ENCODE data around the gene COMP. TPM values are rescaled to one million over a fixed set of nuclear protein-coding genes. Genes with fewer than 3 reads are reported as not detected.

The COMP gene
- total RNA-seq, 1 donor from 2014 or later, result not detected

- ATAC-seq (ENCODE audit: poor library complexity) (no peak), DNase-seq (no peak)
- intact Hi-C loops (cut with DNase I), result no loop called here
Measured at GRCh38 chr19:18788529-18789421, 2.3 kb downstream of the COMP start.

DNA sequence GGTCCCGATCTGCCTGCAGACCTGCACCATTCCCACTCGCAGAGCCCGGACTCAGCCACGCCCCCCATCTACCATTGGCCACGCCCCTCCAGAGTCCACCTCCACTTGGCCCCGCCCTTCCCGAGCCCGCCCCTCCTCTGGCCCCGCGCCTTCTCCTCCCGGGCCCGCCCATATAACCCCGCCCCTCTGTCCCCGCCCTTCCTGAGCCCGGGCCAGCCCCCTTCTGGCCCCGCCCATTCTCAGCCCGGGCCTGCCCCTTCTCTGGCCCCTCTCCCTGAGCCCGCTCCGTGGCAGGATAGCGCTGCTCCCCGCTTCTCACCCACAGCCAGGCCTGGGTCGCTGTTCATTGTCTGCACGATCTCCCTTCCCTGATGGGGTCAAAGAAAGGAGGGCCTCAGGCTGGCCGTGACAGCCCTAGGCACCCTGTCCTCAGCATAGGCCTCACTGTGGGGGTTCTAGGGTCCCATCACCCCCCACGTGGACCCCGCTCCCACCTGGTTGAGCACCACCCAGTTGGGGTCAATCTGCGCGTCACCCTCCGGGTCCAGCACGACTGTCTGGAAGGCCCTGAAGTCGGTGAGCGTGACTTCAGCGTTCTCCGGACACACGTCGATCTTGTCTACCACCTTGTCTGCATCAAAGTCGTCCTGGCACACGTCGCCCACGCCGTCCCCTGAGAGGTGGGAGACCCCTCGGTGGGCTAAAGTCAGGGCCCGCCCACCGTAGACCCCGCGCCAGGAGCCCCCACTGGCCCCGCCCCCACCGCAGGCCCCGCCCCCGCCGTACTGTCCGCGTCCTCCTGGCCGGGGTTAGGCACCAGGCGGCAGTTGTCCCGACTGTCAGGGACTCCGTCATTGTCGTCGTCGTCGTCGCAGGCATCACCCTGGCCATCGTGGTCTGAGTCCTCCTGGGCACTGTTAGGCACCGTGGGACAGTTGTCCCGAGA lies 5.7 kb downstream of the COMP start:
- ATAC-seq (ENCODE audit: poor library complexity), result peak; percentile 69
- DNase-seq, result peak; percentile 86
- intact Hi-C loops (cut with DNase I), result no loop called here

DNA sequence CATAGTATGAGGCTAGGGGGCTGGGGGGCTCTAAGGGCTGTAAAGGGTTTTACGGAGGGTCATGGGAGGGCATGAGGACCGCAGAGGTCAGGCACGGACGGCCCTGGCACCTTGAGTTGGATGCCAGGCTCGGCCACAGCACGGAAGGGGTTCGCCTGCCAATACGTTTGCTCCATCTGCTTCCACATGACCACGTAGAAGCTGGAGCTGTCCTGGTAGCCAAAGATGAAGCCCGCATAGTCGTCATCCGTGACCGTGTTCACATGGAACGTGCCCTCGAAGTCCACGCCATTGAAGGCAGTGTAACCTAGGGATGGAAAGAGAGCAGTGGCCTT lies 6.4 kb downstream of the COMP start:
- ATAC-seq (ENCODE audit: poor library complexity) (no peak), DNase-seq (no peak)
- intact Hi-C loops (cut with DNase I), result no loop called here

- ATAC-seq (ENCODE audit: poor library complexity), result no peak
- no peak for DNase-seq
- intact Hi-C loops (cut with DNase I), result no loop called here
Measured at GRCh38 chr19:18783958-18784785, 6.9 kb downstream of the COMP start.

DNA sequence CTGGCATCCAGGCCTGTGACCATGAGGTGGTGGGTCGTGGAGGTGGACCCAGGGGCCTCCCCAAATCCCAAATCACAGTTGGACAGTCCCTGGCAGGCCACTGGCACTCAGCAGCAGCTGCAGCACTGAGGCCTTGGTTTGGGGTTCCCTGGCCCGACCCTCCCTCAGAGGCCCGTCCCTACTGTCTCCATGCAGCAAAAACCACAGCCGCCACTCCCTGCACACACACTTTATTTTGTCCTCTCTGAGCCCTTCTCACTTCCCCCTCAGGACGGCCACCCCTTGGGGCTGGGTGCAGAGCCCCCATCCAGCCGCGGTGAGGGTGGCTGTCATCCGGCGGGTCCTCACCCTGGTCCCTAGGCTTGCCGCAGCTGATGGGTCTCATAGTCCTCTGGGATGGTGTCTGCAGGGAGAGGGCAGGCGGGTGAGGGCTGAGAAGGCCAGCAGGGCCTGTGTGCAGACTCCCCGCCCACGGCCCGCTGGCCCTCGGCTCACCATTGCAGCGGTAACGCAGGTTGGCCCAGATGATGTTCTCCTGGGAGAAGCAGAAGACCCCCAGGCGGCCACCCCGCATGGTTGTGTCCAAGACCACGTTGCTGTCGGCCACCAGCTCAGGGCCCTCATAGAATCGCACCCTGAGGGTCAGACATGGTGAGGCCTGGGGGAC lies 8.4 kb downstream of the COMP start:
- intact Hi-C loops (cut with DNase I), result no loop called here
- ATAC-seq (ENCODE audit: poor library complexity), result no peak
- DNase-seq, result no peak

GRCh38 chr19:18781885-18782527 lies 9.1 kb downstream of the COMP start:
- intact Hi-C loops (cut with DNase I), result no loop called here
- ATAC-seq (ENCODE audit: poor library complexity) (no peak), DNase-seq (no peak)

- DNase-seq, result no peak
- intact Hi-C loops (cut with DNase I), result no loop called here
Measured at GRCh38 chr19:18781047-18781600, 10.0 kb downstream of the COMP start.

DNA sequence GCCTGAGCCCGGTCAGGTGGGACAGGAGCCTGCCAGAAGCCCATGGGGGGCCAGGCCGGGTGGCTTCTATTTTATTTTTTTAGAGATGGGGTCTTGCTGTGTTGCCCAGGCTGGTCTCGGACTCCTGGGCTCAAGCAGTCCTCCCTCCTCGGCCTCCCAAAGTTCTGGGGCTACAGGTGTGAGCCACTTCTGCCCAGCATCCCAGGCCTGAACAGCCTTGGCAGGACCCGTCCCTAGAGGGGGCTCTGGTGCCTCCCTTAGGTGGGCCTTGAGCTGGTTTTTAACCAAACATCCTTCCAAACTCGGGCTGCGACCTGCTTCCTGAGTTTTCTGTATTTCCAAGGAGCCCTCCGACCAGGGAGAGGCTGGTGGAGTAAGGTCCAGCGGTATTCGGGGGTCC lies 10.5 kb downstream of the COMP start:
- ATAC-seq (ENCODE audit: poor library complexity), result no peak
- intact Hi-C loops (cut with DNase I), result no loop called here
- DNase-seq, result no peak

More at GRCh38 chr19:18781047-18781600, 10.0 kb downstream of the COMP start:
- no peak for ATAC-seq (ENCODE audit: poor library complexity)

GRCh38 chr19:18780081-18780480 lies 11.0 kb downstream of the COMP start:
- intact Hi-C loops (cut with DNase I), result no loop called here

DNA sequence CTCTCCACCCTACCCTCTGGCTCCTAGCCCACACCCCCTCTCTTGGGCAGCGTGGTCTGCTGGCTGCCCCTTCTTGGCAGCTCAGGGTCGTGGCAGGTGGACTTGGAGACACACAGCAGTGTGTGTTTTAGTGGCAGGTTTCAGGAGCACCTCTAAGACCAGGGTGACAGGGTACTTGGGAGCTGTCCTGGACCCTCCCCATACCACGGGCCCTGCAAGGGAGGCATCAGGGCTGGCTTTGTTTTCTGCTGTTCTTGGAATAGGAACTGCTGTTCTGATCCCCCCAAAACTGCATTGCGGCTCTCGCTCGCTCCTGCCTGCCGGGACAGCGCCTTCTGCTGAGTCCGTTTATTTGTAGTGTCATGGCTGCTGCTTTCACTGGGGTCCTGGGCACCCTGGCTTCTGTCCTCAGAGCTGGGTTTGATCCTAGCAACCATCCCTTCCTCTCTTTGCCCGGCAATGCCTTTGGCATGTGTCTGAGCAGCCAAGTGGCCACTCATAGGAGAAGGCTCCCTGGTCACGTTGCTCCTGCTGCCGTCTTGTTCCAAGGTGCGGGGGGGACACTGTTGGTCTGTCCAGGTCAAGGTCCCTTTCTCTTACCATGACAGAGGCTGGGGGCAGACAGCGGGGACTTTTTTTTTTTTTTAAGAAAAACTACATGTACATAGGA lies 12.1 kb downstream of the COMP start:
- ATAC-seq (ENCODE audit: poor library complexity) (no peak), DNase-seq (no peak)
- intact Hi-C loops (cut with DNase I), result no loop called here

More at GRCh38 chr19:18780081-18780480, 11.0 kb downstream of the COMP start:
- DNase-seq, result no peak
- no peak for ATAC-seq (ENCODE audit: poor library complexity)

DNA sequence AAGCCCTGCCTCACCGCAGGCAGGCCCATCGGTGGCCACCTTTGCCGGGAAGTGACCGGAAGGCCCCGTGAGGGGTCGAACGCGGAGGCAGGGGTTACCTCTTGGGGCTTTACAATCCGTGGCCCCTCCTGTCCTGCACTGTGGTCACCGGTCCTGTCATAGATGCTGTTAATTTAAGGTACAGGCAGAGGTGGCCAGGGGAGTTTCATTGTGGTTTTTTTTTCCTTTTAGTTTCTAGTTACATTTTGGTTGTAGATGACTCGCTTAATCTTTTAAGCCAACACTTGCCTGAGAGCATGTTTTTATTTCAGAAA lies 13.1 kb downstream of the COMP start:
- ATAC-seq (ENCODE audit: poor library complexity), result no peak
- intact Hi-C loops (cut with DNase I), result no loop called here
- no peak for DNase-seq

GRCh38 chr19:18777301-18778075 lies 13.6 kb downstream of the COMP start:
- peak; percentile 13 for ATAC-seq (ENCODE audit: poor library complexity)
- DNase-seq, result no peak
- intact Hi-C loops (cut with DNase I), result no loop called here

GRCh38 chr19:18776736-18777135 lies 14.4 kb downstream of the COMP start:
- DNase-seq (no peak), ATAC-seq (ENCODE audit: poor library complexity) (no peak)
- intact Hi-C loops (cut with DNase I), result no loop called here

DNA sequence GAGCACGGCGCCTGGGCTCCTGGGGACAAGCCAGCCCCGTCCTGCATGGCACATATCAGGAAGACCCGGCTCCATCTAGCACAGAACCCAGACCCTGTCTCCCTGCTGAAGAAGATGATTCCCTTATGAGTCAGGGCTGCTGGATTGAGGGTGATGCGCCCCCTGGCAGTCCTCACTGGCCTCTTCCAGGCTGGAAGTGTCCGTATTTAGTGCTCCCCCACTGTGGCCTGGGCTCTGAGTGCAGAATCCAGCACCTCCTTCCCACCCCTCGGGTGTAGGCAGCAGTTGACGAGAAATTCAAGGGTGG lies 14.9 kb downstream of the COMP start:
- ATAC-seq (ENCODE audit: poor library complexity) (no peak), DNase-seq (no peak)
- intact Hi-C loops (cut with DNase I), result no loop called here

DNA sequence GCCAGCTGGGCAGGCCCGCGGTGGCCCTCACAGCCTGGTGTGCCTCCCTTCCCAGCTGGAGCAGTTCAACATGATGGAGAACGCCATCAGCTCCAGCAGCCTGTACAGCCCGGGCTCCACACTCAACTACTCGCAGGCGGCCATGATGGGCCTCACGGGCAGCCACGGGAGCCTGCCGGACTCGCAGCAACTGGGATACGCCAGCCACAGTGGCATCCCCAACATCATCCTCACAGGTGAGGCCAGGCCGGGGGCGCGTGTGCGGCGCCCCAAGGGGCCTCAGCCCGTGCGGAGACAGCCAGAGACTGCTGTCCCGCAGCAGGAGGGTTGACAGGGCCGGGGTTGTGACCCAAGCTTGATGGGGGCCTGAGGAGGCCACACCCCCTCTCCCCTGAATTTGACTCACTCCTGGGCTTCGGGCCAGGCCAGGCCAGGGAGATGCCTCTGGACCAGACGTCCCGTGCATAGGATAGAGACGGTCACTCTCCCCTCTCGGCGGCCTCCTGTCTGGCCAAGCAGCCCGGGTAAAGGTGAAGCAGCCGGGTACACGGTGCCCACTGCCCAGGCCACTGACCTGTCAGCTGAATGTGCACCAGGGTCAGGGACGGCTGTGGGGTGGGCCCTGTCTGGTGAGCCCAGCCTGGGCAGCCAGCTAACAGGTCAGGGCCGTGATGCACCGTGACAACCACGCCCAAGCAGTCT lies 15.4 kb downstream of the COMP start:
- intact Hi-C loops (cut with DNase I), result no loop called here
- ATAC-seq (ENCODE audit: poor library complexity), result no peak
- no peak for DNase-seq

DNA sequence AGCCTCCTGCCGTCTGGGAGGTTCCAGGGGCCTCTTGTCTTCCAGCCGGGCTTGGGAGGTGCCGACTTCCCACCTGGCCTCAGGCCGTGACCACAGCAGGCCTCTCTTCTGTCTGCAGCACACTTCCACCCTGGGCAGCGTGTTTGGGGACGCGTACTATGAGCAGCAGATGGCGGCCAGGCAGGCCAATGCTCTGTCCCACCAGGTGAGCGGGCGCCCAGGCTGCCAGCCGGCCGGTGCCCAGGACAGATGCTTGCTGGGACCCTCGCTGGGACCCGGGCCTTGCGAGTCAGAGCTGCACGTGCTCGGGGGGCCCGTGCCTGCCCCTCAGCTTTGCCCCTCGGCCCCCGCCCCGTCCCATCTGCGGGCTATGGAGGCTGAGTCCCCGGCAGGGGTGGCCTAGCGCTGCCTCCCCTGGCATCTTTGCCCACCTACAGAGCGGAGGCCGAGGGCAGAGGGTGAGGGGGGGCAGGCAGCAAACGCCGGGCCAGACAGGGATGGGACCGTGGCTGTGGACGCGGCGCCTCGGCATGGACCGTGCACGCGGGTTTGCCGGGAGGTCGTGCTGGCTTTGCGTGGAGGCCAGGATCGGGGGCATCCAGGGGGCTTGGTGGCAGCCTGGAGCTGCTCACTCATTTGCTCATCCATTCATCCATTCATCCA lies 16.2 kb downstream of the COMP start:
- no peak for ATAC-seq (ENCODE audit: poor library complexity)
- intact Hi-C loops (cut with DNase I), result no loop called here
- DNase-seq, result no peak
